H1 (cell line): ENCODE results near the gene SNX20. TPM values are rescaled to one million over a fixed set of nuclear protein-coding genes. Genes with fewer than 3 reads are reported as not detected.

Experiments
- CTCF ChIA-PET: fragments of 300-600 bp; sonication (Branson Sonifier 250); formaldehyde crosslinking; loops from one replicate; lab custom pipeline; 2021; ENCODE audit not compliant: partially characterized antibody; lab: Charles Lee
- POLR2A ChIA-PET: fragments of 300-600 bp; sonication (Branson Sonifier 250); formaldehyde crosslinking; loops from one replicate; lab custom pipeline; 2021; ENCODE audit warnings: inconsistent platforms; ENCODE audit not compliant: partially characterized antibody; lab: Charles Lee
- DNase-seq, 2 experiments: peaks; one replicate each; pipeline versions ENCODE4 v3.0.0 to v3.0.0-alpha.2; 2010 to 2022; ENCODE audit warnings: low spot score in 2 of 2, low read depth in 1 of 2, mixed read lengths in 1 of 2
- FAIRE-seq: peaks from 2 replicates; lab custom pipeline; 2011; peaks lifted over from hg19 to GRCh38; lab: Jason Lieb, UNC
- H2AFZ ChIP-seq: 2 replicates; pipeline ENCODE4 v1.8.1; 2012; ENCODE audit warnings: low read length, inconsistent platforms
- H2AK5ac ChIP-seq: 2 replicates; pipeline ENCODE4 v1.6.1; 2013; ENCODE audit warnings: low read depth, low read length
- H2BK120ac ChIP-seq: replicated peaks from 2 replicates; pipeline ENCODE3; 2013; ENCODE audit warnings: low read depth, low read length, inconsistent platforms
- H2BK12ac ChIP-seq: 2 replicates; pipeline ENCODE4 v1.6.1; 2013; ENCODE audit warnings: low read depth, low read length
- H2BK15ac ChIP-seq: 2 replicates; pipeline ENCODE4 v1.6.1; 2013; ENCODE audit warnings: low read length
- H2BK20ac ChIP-seq: 2 replicates; pipeline ENCODE4 v1.6.1; 2013; ENCODE audit warnings: low read length
- H2BK5ac ChIP-seq: 2 replicates; pipeline ENCODE4 v1.6.1; 2013; ENCODE audit warnings: low read depth, low read length
- H3K14ac ChIP-seq: 2 replicates; pipeline ENCODE4 v1.6.1; 2013; ENCODE audit warnings: inconsistent platforms; ENCODE audit not compliant: insufficient read length
- H3K18ac ChIP-seq: 2 replicates; pipeline ENCODE4 v1.6.1; 2013; ENCODE audit warnings: low read length; ENCODE audit errors: extremely low read depth
- H3K23ac ChIP-seq: 2 replicates; pipeline ENCODE4 v1.6.1; 2013; ENCODE audit warnings: inconsistent platforms; ENCODE audit not compliant: insufficient read length
- H3K23me2 ChIP-seq: 2 replicates; pipeline ENCODE4 v1.6.1; 2013; ENCODE audit warnings: low read depth, low read length
- H3K27ac ChIP-seq: 2 replicates; pipeline ENCODE4 v1.6.1; 2011; ENCODE audit warnings: low read depth, low read length, inconsistent platforms
- H3K27me3 ChIP-seq, 4 experiments: replicated peaks in 1 of 4; 1 replicate in 1 of 4; 2 replicates in 3 of 4; pipeline versions ENCODE4 v1.6.1 to v1.8.1; 2011 to 2013; ENCODE audit warnings: low read length in 3 of 4, mild to moderate bottlenecking in 3 of 4, inconsistent platforms in 2 of 4, mixed read lengths in 2 of 4, moderate library complexity in 1 of 4; ENCODE audit not compliant: control insufficient read depth in 3 of 4, insufficient read depth in 3 of 4; ENCODE audit errors: extremely low read depth in 1 of 4
- H3K36me3 ChIP-seq, 4 experiments: 2 replicates each; pipeline versions ENCODE4 v1.6.1 to v1.8.1; 2011 to 2013; ENCODE audit warnings: mild to moderate bottlenecking in 4 of 4, low read length in 3 of 4, moderate library complexity in 2 of 4, control low read depth in 1 of 4, inconsistent platforms in 1 of 4; ENCODE audit not compliant: insufficient read depth in 4 of 4, control insufficient read depth in 2 of 4
- H3K4ac ChIP-seq: replicated peaks from 2 replicates; pipeline ENCODE3; 2013; ENCODE audit warnings: low read length, low read depth, mixed read lengths, inconsistent platforms; ENCODE audit not compliant: insufficient read length
- H3K4me1 ChIP-seq, 4 experiments: replicated peaks in 1 of 4; 1 replicate in 1 of 4; 2 replicates in 3 of 4; pipeline versions ENCODE4 v1.6.1 to v1.8.1; 2011 to 2013; ENCODE audit warnings: low read length in 3 of 4, inconsistent platforms in 2 of 4, mixed read lengths in 1 of 4; ENCODE audit not compliant: insufficient read depth in 4 of 4, control insufficient read depth in 3 of 4
- H3K4me2 ChIP-seq, 2 experiments: 2 replicates each; pipeline versions ENCODE4 v1.6.1 to v1.8.1; 2011 to 2013; ENCODE audit warnings: low read depth in 2 of 2, low read length in 2 of 2, control low read depth in 1 of 2, inconsistent platforms in 1 of 2, mild to moderate bottlenecking in 1 of 2; ENCODE audit not compliant: insufficient read depth in 1 of 2
- H3K4me3 ChIP-seq, 4 experiments: fragments of 200-600, 300-600 bp in 1 of 4; sonication (generic), shearing (Covaris generic), sonication (Bioruptor Twin) in 1 of 4; 2 replicates each; pipeline versions ENCODE4 v1.5.1 to v1.8.1; 2011 to 2016; ENCODE audit warnings: low read length in 4 of 4, low read depth in 3 of 4, control low read depth in 2 of 4, inconsistent platforms in 2 of 4, mild to moderate bottlenecking in 2 of 4, mixed read lengths in 1 of 4, moderate library complexity in 1 of 4; ENCODE audit not compliant: insufficient read depth in 2 of 4; ENCODE audit errors: extremely low read depth in 1 of 4
- H3K56ac ChIP-seq: replicated peaks from 2 replicates; pipeline ENCODE3; 2013; ENCODE audit warnings: low read depth, mild to moderate bottlenecking, mixed read lengths, low read length, inconsistent platforms; ENCODE audit not compliant: insufficient read length
- H3K79me1 ChIP-seq: 2 replicates; pipeline ENCODE4 v1.6.1; 2013; ENCODE audit warnings: low read depth, low read length, control low read depth
- H3K79me2 ChIP-seq, 2 experiments: 2 replicates each; pipeline versions ENCODE4 v1.6.1 to v1.8.1; 2012 to 2013; ENCODE audit warnings: low read length in 2 of 2, mild to moderate bottlenecking in 2 of 2, inconsistent platforms in 1 of 2; ENCODE audit not compliant: insufficient read depth in 2 of 2, control insufficient read depth in 1 of 2
- H3K9ac ChIP-seq, 4 experiments: replicated peaks in 1 of 4; 1 replicate in 1 of 4; 2 replicates in 3 of 4; pipeline versions ENCODE4 v1.6.1 to v1.8.1; 2011 to 2013; ENCODE audit warnings: low read depth in 3 of 4, low read length in 3 of 4, control low read depth in 2 of 4, mild to moderate bottlenecking in 2 of 4, moderate library complexity in 2 of 4, inconsistent platforms in 1 of 4; ENCODE audit errors: extremely low read depth in 1 of 4
- H3K9me3 ChIP-seq, 2 experiments: 2 replicates each; pipeline versions ENCODE4 v1.6.1 to v1.8.1; 2012 to 2013; ENCODE audit warnings: mild to moderate bottlenecking in 2 of 2, moderate library complexity in 2 of 2, control low read depth in 1 of 2, inconsistent platforms in 1 of 2, low read depth in 1 of 2, low read length in 1 of 2, mixed read lengths in 1 of 2; ENCODE audit not compliant: insufficient read depth in 2 of 2
- H4K20me1 ChIP-seq, 2 experiments: replicated peaks in 1 of 2; 2 replicates each; pipeline versions ENCODE3 to v1.8.1; 2011 to 2013; ENCODE audit warnings: inconsistent platforms in 2 of 2, low read length in 2 of 2, mild to moderate bottlenecking in 1 of 2; ENCODE audit not compliant: insufficient read depth in 2 of 2, control insufficient read depth in 1 of 2
- H4K5ac ChIP-seq: 2 replicates; pipeline ENCODE4 v1.6.1; 2013; ENCODE audit warnings: low read length, low read depth, mixed read lengths, inconsistent platforms; ENCODE audit not compliant: insufficient read length
- H4K8ac ChIP-seq: 2 replicates; pipeline ENCODE4 v1.8.0; 2013; ENCODE audit warnings: mild to moderate bottlenecking, moderate library complexity, low read length, inconsistent platforms; ENCODE audit not compliant: insufficient read depth; ENCODE audit errors: extremely low read depth
- H4K91ac ChIP-seq: replicated peaks from 2 replicates; pipeline ENCODE3; 2013; ENCODE audit warnings: low read length, mixed read lengths, inconsistent platforms; ENCODE audit not compliant: insufficient read length
- ASH2L ChIP-seq: fragments of 200-600, 300-600 bp; sonication (generic); IDR thresholded peaks from one replicate; pipeline ENCODE4 v1.7.1; 2017; ENCODE audit warnings: low read length
- BACH1 ChIP-seq: IDR thresholded peaks from 2 replicates; pipeline ENCODE4 v1.6.1; 2012; ENCODE audit warnings: low read length, improper control_type of control experiment
- CHD1 ChIP-seq: IDR thresholded peaks from 2 replicates; pipeline ENCODE4 v1.6.1; 2012; ENCODE audit warnings: low read depth, low read length, improper control_type of control experiment
- FOSL1 ChIP-seq: IDR thresholded peaks from 2 replicates; pipeline ENCODE4 v1.6.1; 2011; ENCODE audit warnings: mild to moderate bottlenecking, low read depth, low read length, moderate library complexity; ENCODE audit not compliant: insufficient read depth
- MAFK ChIP-seq: IDR thresholded peaks from 2 replicates; pipeline ENCODE4 v1.6.1; 2012; ENCODE audit warnings: low read depth, mild to moderate bottlenecking, improper control_type of control experiment, low read length
- RAD21 ChIP-seq, 2 experiments: IDR thresholded peaks in 1 of 2; conservative IDR thresholded peaks in 1 of 2; 2 replicates each; pipeline ENCODE4 v1.6.1; 2011; ENCODE audit warnings: low read depth in 2 of 2, low read length in 2 of 2, improper control_type of control experiment in 1 of 2, inconsistent platforms in 1 of 2, mild to moderate bottlenecking in 1 of 2, moderate library complexity in 1 of 2
- SIN3A ChIP-seq, 2 experiments: IDR thresholded peaks in 1 of 2; conservative IDR thresholded peaks in 1 of 2; 2 replicates each; pipeline ENCODE4 v1.6.1; 2011 to 2012; ENCODE audit warnings: low read length in 2 of 2, improper control_type of control experiment in 1 of 2, low read depth in 1 of 2, mild to moderate bottlenecking in 1 of 2
- TEAD4 ChIP-seq: IDR thresholded peaks from 2 replicates; pipeline ENCODE4 v1.6.1; 2012; ENCODE audit warnings: low read depth, low read length, inconsistent platforms, mixed read lengths
- WGBS, 2 experiments: shearing (Covaris generic) in 1 of 2; methylation state at CpG; one replicate each; pipeline versions ENCODE4 v1.1.6 to v1.1.7; 2013 to 2015; ENCODE audit warnings: low lambda C conversion rate in 2 of 2, mixed read lengths in 2 of 2, inconsistent platforms in 1 of 2, low coverage in 1 of 2, missing lambda C conversion rate in 1 of 2; ENCODE audit not compliant: insufficient replicate concordance in 2 of 2, insufficient coverage in 1 of 2, insufficient read length in 1 of 2; ENCODE audit errors: extremely low coverage in 1 of 2, missing lambda C conversion rate in 1 of 2; 5-methylcytosine and 5-hydroxymethylcytosine counted together
- polyA plus RNA-seq, 7 experiments: library from polyadenylated mRNA; depleted of rRNA in 3 of 7; stranded (reverse) in 5 of 7; unstranded in 2 of 7; fragments of >200 nt in 5 of 7; fragments of 200-250 nt in 2 of 7; gene quantifications; 1 replicate in 5 of 7; 2 replicates in 1 of 7; 4 replicates in 1 of 7; pipeline versions ENCODE4 v1.2.1 to v1.2.3, GENCODE V29; 2011 to 2013; ENCODE audit warnings: missing spikeins in 2 of 7, mixed read lengths in 2 of 7
- total RNA-seq: library from RNA; stranded (reverse); fragmentation: NEBNext Ultra II Directional; extraction: Animal tissue kit (Norgen Biotek cat#: 25700); gene quantifications from 2 replicates; pipeline ENCODE4 v1.2.1, GENCODE V29; 2021
- TF ChIP-seq, protein P1 (sequence below), 3 experiments: IDR thresholded peaks; 1 replicate in 2 of 3; 2 replicates in 1 of 3; pipeline versions ENCODE4 v1.5.1 to v1.6.1; 2011; ENCODE audit warnings: low read length in 3 of 3, mild to moderate bottlenecking in 3 of 3, inconsistent platforms in 2 of 3, low read depth in 1 of 3, moderate library complexity in 1 of 3; ENCODE audit not compliant: insufficient read depth in 1 of 3; ENCODE audit errors: control extremely low read depth in 1 of 3

SNX20 gene
- total and polyA plus RNA-seq, 2 of the 8 experiments (the other 6 are each of a cell fraction or from before 2014, with no cell fraction given) = not detected

- H3K9ac ChIP-seq = no peak overlapping the region
- H3K4me3 ChIP-seq = no peak overlapping the region
- no peak overlapping the region for H2BK20ac ChIP-seq
- no peak overlapping the region for H3K4ac ChIP-seq
- DNase-seq (no peak), FAIRE-seq (no peak)
- no peak overlapping the region for H2BK15ac ChIP-seq
- H4K5ac ChIP-seq = no peak overlapping the region
- no peak overlapping the region for H4K91ac ChIP-seq
- no peak overlapping the region for H3K27ac ChIP-seq
- no peak overlapping the region for H2AFZ ChIP-seq
- no peak overlapping the region for H3K4me2 ChIP-seq
- no peak overlapping the region for H2BK12ac ChIP-seq
- no peaks in the 10 kb centered on the region for H3K9me3 ChIP-seq
- H4K8ac ChIP-seq = peak overlapping the region; percentile 38; the same call in 1 of the 2 replicates
- H2AK5ac ChIP-seq = no peak overlapping the region
- WGBS, 2 experiments = 96% methylated on average over 4 of the region's 5 CpGs; no CpG with 5 or more reads in 1 of the 2 experiments
- no peak overlapping the region for H2BK5ac ChIP-seq
- ChIA-PET CTCF (interaction anchor here (1.6 to 2.4 kb wide), 2 partner anchors 13 to 20 kb away, joined by 4 to 5 read pairs; no protein-coding TSS in a partner anchor), POLR2A (no interaction called here)
- H3K18ac ChIP-seq = no peak overlapping the region
- no peak overlapping the region for H3K23ac ChIP-seq
- peaks cover 0 to 6% (median 1%) of the 10 kb centered on the region in 4 experiments; a peak in 3 of 7 replicates for H3K4me1 ChIP-seq
- no peak overlapping the region for H3K56ac ChIP-seq
- no peaks in the 10 kb centered on the region for H3K36me3 ChIP-seq
- no peak overlapping the region for H3K14ac ChIP-seq
- peaks cover 0 to 26% (median 21%) of the 10 kb centered on the region in 4 experiments; a peak in 6 of 7 replicates for H3K27me3 ChIP-seq
- no peaks in the 10 kb centered on the region for H3K79me1 ChIP-seq
- no peaks in the 10 kb centered on the region for H3K79me2 ChIP-seq
- H4K20me1 ChIP-seq = peaks cover 0 to 7% of the 10 kb centered on the region in 2 experiments
- peaks cover 14% of the 10 kb centered on the region for H3K23me2 ChIP-seq
- no peak overlapping the region for H2BK120ac ChIP-seq
- no peak for TF ChIP-seq ASH2L
- no peak for TF ChIP-seq MAFK
- no peak for TF ChIP-seq TEAD4
- TF ChIP-seq BACH1 = no peak
- TF ChIP-seq, protein P1, sequence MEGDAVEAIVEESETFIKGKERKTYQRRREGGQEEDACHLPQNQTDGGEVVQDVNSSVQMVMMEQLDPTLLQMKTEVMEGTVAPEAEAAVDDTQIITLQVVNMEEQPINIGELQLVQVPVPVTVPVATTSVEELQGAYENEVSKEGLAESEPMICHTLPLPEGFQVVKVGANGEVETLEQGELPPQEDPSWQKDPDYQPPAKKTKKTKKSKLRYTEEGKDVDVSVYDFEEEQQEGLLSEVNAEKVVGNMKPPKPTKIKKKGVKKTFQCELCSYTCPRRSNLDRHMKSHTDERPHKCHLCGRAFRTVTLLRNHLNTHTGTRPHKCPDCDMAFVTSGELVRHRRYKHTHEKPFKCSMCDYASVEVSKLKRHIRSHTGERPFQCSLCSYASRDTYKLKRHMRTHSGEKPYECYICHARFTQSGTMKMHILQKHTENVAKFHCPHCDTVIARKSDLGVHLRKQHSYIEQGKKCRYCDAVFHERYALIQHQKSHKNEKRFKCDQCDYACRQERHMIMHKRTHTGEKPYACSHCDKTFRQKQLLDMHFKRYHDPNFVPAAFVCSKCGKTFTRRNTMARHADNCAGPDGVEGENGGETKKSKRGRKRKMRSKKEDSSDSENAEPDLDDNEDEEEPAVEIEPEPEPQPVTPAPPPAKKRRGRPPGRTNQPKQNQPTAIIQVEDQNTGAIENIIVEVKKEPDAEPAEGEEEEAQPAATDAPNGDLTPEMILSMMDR (IDR thresholded peaks at IDR 0.05; ENCODE audit: control extremely low read depth in 1 of 3, insufficient read depth in 1 of 3, low read depth in 1 of 3, low read length in 3 of 3) = no peak
- no peak for TF ChIP-seq RAD21 (IDR thresholded peaks at IDR 0.05 in 1 of 2, conservative IDR thresholded peaks at IDR 0.05 in 1 of 2; ENCODE audit: low read depth in 2 of 2, low read length in 2 of 2)
- TF ChIP-seq CHD1 = no peak
- no peak for TF ChIP-seq SIN3A (conservative IDR thresholded peaks at IDR 0.05 in 1 of 2, IDR thresholded peaks at IDR 0.05 in 1 of 2; ENCODE audit: low read depth in 1 of 2, low read length in 2 of 2)
- no peak for TF ChIP-seq FOSL1
Measured at GRCh38 chr16:50697421-50697715, 16.3 kb upstream of the SNX20 start.
